NAMALWA (cell line): Measurements from ENCODE around the gene ADARB2.

Source experiments
- DNase-seq: peaks from one replicate; pipeline ENCODE4 v3.0.0-alpha.2; 2015; ENCODE audit warnings: low spot score

The ADARB2 gene

DNA sequence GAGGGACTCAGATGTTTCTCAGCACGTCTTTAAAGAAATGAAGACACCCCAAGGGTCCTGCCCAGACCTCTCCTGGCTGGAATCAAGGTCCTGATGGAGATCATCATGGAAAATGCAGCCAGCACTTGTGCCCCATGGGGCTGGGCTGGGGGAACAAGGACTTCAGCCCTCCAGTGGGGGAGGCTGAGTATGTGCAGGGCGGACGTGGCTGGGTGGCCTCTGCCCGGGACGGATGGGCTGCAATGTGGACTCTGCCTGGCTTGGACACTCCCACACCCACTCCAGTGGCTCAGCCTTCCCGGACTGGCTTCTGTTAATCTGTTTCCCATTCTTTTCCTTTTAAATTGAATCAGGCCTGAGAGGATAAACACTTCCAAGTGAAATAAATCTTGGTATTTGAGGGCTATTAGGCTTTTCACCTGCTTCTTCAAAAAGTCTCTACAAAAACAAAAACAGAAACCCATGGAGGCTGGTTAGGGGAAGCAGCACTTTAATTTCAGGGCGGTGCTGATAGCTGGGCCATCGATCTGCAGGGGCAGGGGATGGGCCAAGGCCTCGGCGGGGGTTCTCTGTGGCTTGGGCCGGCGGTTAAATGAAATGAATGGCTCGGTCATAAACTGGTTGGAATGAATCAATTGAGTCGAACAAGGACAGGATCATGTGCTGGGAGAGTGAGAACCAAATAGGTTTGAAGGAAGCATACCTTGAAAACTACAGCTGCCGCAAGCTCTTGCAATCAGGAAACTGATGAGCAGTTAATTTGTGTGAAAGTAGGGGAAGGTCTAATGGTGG, 51.4 kb downstream of the ADARB2 start:
- no peak for DNase-seq

DNA sequence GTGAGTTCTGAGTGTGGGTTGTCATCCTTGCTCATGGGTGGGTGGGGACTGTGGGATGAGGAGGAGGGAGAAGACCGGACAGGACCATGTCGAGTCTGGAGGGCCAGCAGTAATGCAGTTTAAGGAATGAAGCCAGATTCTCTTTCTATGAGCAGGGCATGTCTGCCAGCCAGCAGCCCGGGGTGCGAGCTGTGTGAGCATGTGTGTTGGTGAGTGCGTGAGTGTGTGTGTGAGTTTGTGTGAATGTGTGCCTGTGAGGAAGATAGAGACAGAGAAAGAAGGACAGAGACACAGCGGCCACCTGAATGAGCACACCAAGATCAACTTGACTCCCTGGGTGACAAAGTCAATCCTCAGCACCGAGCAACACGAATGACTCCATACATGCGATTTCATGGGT, 52.3 kb downstream of the ADARB2 start:
- DNase-seq, result no peak

GRCh38 chr10:1683649-1684048, 53.7 kb downstream of the ADARB2 start:
- DNase-seq, result no peak

- DNase-seq, result no peak
Measured at GRCh38 chr10:1679821-1680650, 57.3 kb downstream of the ADARB2 start.

DNA sequence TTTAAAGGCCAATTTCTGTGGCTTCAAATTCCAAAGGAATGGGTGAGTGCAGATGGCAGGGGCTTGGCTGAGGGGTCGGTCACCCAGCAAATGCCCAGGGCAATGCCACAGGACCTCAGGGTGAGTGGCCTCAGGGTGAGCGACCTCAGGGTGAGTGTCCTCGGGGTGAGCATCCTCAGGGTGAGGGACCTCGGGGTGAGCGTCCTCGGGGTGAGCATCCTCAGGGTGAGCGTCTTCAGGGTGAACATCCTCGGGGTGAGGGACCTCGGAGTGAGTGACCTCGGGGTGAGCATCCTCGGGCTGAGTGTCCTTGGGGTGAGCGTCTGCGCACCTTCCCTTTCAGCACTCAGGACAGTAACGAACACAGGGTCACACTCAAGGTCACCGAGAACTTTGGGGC, 59.2 kb downstream of the ADARB2 start:
- no peak for DNase-seq

GRCh38 chr10:1677307-1677939, 59.9 kb downstream of the ADARB2 start:
- peak; percentile 50 for DNase-seq

DNA sequence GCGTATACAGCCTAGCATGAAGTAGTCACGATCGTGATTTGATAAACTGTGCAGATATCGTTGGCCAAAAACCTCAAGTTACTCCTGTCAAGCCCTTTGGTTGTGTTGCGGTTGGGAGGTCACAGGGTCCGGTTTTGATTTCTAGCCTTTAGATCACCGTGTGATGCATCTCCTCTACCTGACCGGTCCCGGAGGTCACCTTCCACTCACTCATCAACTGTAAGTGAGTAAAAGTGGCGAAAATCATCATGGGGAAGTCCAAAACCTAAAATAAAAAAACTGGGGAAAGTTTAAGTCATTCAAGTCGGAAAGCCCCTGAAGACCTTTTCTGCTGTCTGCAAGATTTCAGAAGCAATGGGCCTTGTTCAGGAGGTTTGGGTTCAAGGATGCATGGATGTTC, 62.8 kb downstream of the ADARB2 start:
- no peak for DNase-seq

DNA sequence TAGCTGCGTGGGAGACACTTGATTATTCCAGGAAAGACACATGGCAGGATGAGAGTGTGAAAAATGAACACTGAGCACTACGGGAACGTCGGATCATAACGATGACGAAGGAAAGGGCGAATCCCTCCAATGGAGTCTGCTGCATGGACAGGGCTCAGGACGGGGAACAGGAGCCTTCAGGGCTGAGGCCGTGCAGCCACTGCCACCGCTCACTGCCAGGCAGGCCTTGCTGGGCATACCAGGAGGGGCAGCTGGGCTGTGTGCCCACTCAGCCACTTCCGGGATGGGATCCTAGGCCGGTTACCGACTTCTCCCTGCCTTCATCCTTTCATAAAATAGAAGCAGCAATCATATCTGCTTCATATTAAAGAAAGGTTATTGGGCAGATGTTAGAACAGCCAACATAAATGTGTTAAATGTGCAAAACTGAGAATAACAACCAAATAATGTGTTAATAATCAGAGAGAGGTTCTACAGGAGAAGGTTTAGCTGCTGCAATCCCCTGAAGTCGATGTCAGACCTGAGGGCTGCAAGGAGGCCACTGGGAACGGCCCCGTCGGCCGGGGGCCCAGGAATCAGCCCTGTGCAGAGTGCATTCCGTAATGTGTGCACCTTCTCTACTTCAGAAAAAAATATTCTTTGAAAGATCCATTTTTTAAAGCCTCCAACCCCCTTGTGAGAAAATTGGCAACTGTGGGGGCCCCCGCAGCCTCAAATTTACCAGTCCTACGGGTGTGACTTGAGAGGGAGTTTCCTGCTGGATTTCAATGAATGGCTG, 63.6 kb downstream of the ADARB2 start:
- no peak for DNase-seq

DNA sequence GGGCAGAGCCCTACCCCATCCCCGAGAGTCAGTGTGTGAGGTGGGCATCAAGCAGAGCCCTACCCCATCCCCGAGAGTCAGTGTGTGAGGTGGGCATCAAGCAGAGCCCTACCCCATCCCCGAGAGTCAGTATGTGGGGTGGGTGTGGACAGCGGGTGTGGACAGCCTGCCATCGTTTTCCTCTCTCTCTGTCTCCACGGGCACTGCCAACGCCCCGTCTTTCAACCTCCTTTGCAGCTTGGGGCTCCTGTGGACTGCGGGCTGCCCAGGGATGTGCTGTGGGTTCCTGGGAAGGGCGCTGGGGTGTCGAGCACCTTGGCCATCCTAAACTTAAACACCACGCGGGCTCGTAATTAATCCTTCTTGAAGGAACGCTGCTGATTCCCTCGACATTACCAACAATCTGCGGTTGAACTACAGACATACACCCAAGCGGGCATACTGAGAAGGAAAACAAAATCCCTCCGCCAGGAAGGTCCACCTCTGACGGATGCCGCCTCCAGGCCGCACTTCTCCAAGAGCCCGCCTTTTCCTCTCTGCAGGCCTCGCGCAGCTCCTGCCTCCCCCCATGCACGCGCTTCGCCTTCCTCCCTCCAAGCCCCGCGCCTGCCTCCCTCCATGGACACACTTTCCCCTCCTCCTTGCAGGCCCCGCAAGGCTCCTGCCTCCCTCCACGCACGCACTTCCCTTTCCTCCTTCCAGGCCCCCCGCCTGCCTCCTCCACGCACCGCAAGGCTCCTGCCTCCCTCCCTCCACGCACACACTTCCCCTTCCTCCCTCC, 65.1 kb downstream of the ADARB2 start:
- DNase-seq, result no peak

DNA sequence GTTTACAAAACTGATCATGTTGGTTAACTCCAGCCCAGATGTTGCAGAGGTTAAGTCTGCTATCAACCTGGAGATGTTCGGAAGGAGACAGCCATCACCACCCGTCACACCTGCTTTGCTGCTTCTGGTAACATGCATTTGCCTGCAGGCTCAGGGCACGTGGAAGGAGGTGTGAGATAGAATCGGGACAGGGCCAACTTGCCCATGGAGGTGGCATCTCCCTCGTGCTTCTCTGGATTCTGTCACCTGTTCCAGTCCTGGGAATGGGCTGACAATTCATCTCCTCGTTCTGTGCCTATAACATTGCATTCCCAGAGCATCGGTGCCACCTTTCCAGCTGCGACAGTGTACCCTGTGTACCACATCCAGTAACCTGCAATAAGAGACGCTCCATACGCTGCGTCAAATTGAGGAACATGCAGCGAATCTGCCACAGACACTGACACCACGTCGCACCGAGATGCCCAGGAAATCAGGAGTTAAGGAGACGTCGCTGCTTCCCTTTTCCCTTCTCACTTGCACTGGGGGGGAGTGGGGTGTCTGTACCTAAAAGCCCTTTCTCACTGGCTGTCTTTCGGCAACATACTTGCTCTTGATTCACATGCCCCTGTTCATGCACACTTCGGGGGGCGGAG, 65.8 kb downstream of the ADARB2 start:
- no peak for DNase-seq

DNA sequence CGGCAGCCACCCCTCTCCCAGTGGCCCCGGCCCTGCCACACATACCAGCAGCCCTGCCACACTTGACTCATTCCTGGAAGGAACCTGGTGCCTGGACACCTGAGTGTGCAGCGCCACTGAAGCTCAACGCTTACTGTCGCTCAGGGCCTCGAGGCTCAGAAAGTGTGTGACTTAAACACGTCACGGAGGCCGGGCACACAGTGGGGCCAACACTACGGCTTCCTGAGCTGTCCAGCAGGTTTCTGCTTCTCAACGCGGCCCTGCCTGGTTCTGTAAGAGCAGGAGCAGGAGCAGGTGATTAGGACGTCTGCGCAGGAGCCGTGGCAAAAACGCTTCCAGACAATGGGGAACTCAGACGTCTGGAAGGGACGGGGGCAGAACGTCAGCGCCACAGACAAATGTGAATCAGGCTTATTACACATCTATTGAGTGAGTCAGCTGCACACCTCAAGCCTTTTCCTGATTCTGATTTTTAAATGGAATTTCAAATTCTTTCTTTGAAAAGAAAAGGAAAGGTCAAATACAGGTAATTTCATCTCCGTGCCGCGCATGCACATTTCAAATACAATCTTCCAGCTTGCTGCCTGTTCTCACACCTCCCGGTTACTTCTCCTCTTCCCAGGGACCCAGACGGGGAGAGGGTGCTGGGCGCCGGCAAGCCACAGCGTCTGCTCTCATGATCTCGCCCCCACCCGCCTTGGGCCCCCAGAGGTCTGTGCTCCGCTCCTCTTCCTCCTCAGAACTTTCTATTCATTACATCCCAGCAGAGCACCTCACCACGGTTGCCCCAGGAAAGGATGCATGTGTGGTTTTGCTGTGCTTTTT, 66.6 kb downstream of the ADARB2 start:
- no peak for DNase-seq

- DNase-seq, result no peak
Measured at GRCh38 chr10:1669433-1669832, 67.9 kb downstream of the ADARB2 start.

DNA sequence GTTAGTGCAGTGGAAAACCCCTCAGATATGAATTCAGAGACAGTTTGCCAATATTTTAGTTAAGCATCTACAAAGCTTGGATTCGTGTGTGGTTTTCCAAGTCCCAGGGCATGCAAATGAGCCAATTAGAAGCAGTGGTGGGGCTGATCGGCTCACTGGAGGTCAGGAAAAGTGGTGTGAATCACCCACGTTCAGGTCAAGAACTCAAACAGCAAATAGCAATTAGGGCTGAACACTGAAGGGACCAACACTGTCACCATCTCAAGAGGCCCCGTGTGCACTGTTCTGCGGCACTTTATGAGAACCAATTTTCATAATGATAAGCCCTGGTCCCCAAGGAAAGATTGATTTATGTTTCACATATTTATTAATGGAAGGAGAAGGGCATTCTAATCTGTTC, 68.9 kb downstream of the ADARB2 start:
- DNase-seq, result no peak

DNA sequence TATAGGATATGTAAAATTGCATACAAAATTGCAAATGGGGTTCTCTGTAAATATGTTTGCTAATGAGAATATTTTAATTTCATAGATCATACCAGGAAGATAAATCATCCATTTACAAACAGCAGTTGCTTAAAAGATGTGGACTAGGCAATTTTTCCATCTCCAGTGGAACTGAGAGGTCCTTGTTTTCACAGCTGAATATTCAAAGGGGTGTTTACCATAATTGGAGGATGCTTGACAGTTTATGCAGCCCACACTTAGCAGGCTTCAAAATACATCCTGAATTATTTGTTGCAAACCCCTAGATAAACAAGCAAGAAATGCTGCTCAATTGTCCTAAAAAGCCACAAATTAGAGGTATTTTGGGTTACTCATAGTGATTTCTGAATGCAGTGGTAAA, 69.9 kb downstream of the ADARB2 start:
- DNase-seq, result no peak

DNA sequence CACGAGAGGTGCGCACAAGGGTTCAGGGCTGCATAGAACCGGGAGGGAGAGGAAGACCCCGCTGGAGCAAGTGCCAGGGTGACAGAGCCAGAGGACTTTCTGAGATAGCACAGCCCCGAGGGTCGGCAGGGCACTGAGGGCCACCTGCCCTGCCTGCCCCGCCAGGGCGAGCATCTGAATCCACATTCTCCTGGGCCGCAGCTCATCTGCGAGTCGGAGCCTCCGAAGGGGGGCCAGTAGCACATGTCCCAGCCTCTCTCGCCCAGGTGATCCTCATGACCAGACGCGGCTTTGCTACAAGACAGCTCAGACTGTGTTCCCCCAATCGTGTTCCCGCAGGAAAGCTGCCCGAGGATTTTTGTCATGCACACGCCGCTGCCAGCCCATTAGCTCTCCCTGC, 71.2 kb downstream of the ADARB2 start:
- no peak for DNase-seq

DNA sequence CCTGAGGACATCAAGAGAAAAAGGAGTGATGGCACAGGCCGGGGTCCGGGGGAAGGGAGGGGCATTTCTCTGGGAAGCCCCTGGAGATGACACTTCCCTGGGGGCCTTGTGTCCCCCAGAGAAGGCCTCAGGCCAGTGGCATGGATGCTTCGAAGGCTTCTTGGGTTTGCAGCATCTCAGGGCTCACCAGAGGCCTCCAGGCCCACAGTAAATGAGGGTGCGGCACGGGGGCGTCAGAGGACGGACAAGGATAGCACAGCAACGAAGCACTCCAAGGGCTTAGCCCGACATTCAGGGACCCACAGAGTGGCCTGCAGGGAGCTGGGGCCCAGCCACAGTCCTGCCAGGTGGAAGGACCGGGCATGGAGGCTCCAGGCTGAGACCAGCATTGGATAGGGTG, 71.6 kb downstream of the ADARB2 start:
- no peak for DNase-seq

DNA sequence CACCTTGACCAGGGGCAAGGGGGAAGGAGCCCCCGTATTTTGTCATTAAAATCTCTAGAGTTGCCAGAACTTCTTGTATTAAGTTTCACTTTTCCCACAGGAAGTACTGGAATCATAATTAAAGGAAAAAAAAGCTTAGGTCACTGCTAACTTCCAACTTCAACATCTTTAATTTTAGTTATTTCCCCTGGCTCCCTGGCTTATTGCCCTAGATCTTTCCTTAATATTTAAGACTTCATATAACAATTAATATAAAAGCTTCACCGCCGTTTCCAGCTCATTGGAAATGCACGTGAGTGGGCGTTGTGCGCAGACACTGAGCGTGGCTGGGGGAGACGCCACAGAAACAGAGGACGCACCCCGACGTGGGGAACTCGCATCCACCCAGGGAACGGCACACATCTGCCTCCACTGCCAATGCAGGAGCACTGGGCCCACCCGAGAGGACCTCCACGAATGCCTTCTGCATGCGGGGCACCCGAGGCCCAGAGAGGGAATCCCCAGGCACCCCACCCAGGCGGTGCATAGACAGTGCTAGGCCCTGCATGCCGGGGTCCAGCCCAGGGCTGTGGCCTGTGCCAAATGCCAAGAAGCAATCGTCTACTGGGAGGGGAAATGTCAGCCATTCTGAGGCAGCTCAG, 72.2 kb downstream of the ADARB2 start:
- DNase-seq, result no peak

GRCh38 chr10:1664333-1664964, 72.9 kb downstream of the ADARB2 start:
- no peak for DNase-seq

DNA sequence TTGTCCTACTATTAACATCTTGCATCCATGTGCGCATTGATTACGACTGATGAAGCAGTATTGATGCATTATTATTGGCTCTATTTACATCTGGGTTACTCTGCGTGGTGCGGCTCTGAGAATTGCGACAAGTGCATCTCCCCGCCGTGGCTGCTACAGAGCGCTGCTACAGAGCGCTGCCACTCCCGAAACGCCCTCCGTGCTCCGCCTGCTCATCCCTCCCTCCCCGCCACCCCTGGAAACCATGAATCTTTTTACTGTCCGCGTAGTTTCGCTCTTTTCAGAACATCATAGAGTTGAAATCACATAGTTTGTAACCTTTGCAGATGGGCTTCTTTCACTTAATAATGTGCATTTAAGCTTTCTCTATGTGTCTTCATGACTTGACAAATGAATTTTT, 74.1 kb downstream of the ADARB2 start:
- DNase-seq, result no peak
